Globus pallidus (tissue), 1 donor: ENCODE data around the gene TPK1.
"Not testable (repeated sequence)": the region's sequence is repeated elsewhere in the genome, so short reads cannot be mapped to it uniquely, and the experiment has no call there.

ENCODE experiments used
- DNase-seq: peaks from one replicate; pipeline ENCODE4 v3.0.0-alpha.2; 2015; ENCODE audit warnings: low spot score

The TPK1 gene

DNA sequence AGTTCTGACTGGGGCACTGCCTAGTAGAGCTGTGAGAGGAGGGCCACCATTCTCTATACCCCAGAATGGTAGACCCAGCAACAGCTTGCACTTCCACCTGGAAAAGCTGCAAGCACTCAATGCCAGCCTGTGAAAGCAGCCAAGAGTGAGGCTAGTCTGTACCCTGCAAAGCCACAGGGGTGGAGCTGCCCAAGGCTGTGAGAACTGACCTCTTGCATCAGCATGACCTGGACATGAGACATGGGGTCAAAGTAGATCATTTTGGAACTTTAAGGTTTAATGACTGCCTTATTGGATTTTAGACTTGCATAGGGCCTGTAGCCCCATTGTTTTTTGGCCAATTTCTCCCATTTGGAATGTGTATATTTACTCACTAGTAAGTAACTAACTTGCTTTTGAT, 206.3 kb downstream of the TPK1 start:
- no peak for DNase-seq

DNA sequence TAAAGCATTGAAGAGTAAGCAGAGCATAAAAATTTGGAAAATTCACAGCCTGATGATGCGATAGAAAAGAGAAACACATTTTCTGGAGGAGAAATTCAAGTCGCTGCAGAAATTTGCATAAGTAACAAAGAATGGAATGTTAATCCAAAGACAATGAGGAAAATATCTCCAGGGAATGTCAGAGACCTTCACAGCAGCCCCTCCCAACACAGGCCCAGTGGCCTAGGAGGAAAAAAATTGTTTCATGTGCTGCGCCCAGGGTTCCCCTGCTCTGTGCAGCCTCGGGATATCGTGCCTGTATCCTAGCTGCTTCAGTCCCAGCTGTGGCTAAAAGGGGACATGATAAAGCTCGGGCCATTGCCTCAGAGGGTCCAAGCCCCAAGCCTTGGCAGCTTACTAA, 206.8 kb downstream of the TPK1 start:
- no peak for DNase-seq

DNA sequence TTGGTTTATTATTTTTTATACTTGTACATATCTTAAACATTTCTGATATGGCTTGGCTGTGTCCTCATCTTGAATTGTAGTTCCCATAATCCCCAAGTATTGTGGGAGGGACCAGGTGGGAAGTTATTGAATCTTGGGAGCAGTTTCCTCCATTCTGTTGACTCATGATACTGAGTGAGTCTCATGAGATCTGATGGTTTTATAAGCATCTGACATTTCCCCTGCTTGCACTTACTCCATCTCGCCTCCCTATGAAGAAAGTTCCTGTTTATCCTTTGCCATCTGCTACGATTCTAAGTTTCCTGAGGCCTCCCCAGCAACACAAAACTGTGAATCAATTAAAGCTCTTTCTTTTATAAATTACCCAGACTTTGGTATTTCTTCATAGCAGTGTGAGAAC, 207.7 kb downstream of the TPK1 start:
- DNase-seq: no peak

DNA sequence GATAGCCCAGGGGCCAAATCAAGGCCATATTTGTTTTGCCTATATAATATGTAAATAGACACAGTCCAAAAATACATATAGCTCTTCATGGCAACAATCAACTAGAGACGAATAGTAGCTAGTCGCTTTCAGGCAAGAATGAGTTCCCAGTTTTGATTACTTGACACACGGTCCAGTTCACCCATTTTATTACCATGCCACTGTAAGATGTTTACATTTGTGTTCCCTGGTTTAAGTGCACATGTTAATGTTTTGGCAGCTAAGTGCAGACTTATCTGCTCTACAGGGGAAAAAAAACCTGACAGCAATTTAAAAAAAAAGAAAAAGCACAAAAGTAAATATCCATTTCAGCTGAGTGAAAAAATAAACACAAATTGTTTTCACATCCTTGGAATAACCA, 213.1 kb downstream of the TPK1 start:
- no peak for DNase-seq

DNA sequence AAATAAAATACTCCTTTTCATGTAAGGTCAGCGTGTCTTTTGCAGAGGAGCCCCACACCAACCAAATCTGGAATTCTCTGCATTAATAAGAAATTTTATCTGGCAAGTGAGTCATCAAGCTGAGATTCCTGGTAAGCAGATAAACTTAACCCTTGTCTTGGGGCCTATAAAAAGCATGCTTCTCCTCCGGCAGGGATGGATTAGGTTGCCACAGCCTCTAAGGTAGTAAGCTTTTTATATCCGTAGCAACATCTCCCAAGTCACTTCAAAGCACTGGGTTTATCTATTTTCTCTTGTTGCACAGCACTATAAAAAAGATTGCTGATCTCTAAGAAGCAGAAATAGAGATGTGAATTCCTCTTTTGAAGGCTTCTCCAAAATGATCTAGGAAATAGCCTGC, 229.6 kb downstream of the TPK1 start:
- no peak for DNase-seq

DNA sequence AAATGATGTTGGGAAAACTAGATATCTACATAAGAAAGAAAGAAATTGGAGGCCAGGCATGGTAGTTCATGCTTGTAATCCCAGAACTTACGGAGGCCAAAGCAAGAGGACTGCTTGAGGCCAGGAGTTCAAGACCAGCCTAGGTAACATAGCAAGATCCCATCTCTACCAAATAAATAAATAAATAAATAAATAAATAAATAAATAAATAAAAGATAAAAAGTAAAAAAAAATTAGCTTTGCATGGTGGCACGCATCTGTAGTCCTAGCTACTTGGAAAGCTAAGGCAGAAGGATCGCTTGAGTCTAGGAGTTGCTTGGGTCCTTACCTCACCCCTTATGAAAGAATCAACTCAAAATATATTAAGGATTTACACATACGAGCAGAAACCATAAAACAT, 238.9 kb downstream of the TPK1 start:
- no peak for DNase-seq

DNA sequence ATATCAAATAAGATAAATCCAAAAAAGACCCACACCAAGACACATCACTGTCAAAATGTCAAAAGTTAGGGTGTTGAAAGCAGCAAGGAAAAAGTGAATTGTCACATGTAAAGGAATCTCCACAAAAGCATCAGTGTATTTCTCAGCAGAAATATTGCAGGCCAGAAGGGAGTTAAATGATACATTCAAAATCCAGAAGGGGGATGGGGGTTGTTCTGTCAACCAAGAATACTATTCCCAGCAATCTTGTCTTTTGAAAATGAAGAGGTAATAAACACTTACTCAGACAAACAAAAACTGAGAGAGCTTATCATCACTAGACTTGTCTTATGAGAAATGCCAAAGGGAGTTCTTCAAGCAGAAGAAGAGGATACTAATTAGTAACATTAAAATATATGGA, 241.3 kb downstream of the TPK1 start:
- DNase-seq: no peak

DNA sequence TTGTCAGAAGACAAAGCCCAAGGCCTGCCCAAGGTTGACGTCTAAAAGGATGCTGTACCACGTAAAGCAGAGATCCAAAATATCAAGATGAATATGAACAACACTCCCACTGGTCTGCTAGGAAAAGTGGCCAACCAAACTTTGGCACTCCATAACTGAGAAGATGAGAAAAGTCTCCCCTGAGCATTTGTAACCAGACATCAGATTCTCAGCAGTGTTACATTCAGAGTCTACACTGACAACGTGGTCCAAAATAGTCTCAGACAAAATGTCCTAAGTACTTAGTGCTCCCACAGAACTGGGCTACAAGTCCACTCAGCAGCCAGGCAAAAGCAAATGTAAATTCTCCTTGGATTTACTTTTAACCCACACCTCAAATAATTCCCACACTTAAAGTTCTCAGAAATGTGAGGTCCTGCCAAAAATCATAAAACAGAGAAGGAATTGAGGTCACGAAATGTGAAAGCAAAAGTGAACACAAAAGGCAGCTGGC, 247.2 kb downstream of the TPK1 start:
- DNase-seq: no peak

DNA sequence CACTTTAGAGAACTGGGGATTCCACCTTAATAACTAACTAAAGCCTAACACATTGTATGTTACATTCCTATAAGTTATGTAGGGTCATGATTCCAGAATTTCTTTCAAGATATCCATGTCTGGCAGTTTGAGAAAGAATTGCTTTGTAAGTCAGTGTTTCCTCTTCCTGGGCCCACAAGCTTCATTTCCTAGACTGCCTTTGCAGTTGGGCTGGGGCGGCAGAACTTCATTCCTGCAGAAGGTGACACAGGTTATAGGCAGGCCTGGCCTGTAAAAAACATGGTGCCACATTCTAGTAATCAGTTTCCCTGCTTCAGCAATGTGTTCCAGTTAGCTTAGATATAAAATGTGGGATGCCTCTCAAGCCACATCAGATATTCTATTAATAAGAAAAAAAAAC, 248.2 kb downstream of the TPK1 start:
- no peak for DNase-seq

DNA sequence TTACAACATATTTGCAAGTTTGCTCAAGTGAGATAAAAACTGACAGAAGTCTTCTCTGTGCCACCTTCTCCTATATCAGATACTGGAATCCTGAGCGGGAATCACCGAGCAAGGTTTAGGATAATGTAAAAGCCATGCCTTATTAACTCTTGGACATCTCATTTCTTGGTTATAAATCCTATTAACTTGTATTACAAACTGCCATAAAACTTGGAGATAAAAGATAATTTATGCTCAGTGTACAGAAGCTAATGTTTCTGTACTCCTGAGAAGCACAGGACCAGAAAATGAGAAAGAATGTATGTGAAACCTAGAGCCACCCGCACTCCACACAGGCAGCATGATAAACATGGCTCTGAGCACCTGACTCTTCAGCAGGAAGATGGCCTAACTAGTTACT, 251.1 kb downstream of the TPK1 start:
- DNase-seq: no peak

DNA sequence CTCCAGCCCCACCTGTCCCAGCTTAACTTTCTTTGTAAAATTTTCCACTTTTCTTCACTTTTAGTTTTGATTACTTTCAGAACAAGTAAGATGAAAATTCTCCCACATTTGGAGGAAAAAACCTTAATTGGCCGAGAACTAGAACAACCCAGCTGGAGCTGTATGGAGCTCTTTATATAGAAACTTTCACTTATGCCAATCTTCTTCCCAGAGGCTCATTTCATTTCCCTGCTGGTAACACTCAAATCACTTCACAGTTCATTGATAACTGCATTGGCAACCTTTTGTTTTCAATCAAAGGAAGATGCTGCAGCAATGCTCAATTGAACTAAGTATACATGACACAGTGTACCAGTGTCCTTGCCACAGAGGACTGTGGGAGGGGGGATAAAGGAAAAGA, 256.2 kb downstream of the TPK1 start:
- no peak for DNase-seq

DNA sequence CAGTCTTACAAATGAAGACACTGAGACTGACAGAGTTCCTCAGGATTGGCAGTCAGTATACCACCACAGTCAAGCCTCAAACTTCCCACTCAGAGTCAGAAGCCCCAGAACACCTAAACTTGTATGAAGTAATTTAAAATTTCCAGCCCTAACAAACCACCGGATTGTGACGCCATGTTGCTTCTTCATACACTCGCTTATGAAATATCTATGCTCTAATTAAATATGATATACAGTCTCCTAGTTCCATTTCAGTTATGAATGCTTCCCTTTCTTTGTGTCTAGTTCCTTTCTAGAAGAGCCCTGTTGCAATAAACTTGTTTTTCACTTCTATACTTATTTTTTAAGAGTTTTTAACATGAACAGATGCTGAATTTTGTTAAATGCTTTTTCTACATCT, 260.4 kb downstream of the TPK1 start:
- DNase-seq: no peak

DNA sequence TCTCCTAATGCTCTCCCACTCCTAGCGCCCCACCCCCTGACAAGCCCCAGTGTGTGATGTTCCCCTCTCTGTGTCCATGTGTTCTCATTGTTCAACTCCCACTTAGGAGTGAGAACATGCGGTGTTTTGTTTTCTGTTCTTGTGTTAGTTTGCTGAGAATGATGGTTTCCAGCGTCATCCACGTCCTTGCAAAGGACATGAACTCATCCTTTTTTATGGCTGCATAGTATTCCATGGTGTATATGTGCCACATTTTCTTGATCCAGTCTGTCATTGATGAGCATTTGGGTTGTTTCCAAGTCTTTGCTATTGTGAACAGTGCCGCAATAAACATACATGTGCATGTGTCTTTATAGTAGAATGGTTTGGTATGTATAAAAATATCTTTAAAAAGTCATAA, 261.1 kb downstream of the TPK1 start:
- DNase-seq: not testable (repeated sequence)

DNA sequence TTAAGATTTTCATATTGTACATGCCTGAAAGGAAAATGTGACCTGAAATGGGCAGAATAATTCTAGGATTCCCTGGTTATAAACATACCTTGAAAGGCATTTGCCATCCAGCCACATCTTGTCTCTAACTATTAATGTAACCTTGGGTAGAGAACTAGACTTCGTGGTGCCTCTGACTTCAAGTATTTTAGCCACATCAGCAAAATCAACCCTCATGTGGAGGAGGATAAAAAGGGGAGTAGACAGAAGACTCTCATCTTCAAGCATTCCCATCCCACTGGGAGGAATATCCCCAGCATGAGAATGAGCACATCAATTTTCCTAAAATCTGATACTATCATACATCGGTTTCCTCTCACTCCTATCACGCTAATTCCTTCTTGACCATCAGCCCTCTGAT, 267.6 kb downstream of the TPK1 start:
- no peak for DNase-seq

DNA sequence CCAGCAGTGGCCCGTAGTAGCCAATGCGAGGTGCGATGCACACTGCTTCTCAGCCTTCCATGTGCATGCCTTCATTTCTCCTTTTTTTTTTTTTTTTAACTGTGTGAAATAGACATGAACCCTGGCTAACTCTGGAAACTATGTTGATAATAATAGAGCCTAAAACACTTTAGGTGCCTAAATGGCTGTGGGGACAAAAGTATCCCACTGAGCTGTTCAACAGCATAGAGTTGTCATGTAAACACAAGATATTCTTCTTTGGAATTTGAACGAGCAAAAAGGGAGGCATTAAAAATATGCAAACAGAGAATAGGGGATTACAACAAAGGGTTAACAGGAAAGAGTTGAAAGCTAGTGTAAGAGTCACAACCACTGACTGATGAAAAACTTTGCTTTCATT, 270.3 kb downstream of the TPK1 start:
- DNase-seq: no peak

DNA sequence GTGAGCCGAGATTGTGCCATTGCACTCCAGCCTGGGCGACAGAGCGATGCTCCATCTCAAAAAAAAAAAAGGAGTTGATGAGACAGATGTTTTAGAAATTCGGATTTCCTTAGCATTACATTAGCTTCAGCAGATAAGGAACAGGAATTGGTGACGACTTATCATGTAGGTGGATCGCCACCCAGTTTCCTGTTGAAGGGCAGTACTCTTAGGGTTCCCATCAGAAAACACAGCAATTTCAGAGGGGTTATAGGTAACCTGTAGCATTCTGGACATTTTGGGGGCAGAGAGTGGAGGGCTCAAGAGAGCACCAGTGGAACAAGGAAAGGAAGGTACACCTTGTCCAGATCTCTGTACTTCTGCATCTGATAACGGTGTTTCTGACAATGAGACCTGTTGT, 286.0 kb downstream of the TPK1 start:
- no peak for DNase-seq

DNA sequence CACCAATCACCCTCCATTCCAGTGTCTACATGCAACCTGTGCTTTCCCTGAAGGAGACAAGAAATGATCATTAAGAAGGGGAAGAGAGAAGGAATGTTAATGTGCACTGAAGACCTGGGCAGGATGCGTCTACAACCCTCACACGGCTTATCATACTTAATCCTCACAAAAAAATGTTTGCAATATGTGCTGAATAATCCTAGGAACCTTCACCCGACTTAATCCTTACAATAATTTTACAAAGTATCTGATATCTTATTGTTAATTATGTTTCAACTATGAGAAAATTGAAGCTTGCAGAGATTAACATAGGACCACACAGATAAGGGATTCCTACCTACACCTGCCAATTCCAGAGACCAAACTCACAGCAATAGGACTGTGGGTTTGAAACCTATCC, 287.3 kb downstream of the TPK1 start:
- DNase-seq: no peak

DNA sequence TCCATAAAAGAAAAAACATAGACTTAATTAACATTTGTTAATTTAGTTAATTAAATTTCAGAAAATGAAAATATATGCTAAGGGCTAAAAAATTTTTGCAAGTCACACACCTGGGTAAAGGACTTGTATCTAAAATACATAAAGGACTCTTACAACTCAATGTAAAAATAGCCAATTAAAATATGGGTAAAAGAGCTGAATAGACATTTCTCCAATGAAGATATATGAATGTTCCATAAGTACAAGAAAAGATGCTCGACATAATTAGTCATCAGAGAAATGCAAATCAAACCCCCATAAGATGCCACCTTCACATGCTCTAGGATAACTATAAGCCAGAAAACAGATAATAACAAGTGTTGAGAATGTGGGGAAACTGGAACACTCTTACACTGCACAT, 288.0 kb downstream of the TPK1 start:
- no peak for DNase-seq

DNA sequence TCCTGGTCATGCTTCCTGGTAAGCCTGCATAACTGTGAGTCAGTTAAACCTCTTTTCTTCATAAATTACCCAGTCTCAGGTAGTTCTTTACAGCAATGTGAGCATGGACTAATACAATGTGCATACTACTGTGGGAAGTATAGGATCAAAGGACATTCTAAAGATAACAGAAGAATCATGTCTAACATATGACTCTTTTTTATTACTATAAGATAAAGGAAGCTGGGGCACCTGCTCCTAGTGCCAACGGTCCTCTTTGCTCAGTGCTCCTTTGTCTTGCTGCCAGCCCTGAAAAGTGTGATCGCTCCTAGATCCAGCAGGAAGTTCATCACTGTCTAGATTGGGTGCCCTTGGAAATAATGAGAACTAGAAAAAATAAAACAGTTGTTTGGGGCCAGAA, 289.1 kb downstream of the TPK1 start:
- DNase-seq: no peak

DNA sequence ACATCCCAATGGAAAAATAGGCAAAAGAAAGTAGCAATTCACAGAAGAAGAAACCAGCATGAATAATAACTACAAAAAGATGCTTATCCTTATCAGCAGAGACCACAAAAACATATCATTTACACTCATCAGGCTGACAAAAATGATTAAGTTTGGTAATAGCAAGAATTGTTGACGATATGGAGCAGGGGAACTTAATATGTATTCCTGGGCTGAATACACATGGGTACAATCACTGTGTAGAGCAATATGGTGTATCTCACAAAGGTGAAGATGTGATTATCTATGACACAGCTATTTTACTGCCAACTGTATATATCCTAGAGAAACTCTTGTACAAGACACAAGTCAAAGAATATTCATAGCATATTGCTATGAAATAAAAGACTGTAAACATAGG, 290.5 kb downstream of the TPK1 start:
- DNase-seq: no peak

DNA sequence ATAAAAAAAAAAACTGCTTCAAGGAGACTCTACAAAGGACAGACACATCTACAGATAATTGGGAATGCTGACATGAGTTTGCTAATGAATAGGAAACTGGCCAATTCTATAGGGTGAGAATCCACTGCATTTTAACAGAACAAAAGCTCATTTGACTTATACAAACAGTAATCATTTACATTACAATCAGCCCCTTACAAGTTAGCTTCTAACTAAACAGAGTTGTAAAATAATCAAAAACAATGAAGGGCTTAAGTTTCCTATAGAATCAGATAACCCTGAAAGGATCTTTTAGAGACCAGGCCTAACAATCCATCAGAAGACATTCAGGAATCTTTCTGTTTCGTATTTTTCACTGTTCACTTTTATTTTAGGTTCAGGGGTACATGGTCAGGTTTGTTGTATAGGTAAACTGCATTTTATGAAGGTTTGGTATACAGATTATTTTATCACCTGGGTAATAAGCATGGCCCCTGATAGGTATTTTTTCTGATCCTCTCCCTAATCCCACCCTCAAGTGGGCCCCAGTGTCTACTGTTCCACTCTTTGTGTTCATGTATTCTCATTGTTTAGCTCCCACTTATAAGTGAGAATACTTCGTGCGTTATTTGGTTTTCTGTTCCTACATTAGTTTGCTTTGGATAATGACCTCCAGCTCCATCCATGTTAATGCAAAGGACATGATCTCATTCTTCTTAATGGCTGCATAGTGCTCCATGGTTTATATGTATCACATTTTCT, 301.0 kb downstream of the TPK1 start:
- DNase-seq: no peak

DNA sequence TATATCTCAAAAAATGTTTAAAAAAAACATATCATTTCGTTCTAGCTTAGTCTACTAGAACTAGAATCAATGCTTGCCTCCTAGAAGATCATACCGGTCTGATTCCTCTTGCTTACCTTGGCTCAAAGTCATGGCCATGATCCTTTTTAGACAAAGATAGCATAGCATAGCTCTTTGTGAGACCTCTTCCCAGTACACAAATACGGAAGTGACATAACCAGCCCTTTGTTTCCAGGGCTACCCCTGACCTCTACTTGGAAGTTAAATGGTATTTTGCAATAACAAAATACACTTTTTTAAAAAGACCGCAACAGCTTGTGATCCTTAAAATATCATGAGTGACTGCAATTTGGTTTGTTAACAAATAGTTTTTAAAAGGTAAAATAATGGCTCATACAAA, 301.7 kb downstream of the TPK1 start:
- no peak for DNase-seq

DNA sequence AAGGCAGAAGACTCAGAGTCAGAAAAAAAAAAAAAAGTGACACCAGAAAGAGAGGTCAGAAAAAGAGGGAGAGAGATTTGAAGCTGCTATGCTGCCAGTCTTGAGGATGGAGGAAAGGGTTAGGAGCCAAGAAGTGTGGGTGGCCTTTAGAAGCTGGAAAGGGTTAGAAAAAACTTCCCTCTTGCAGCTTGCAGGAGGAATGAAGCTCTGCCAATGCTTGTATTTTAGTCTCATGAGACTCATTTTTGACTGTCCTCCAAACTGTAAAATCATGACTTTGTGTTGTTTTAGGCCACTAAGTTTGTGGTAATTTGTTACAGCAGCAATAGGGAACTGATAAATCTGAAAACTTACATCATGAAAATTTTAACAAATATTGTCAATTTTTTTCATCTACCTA, 304.7 kb downstream of the TPK1 start:
- no peak for DNase-seq

DNA sequence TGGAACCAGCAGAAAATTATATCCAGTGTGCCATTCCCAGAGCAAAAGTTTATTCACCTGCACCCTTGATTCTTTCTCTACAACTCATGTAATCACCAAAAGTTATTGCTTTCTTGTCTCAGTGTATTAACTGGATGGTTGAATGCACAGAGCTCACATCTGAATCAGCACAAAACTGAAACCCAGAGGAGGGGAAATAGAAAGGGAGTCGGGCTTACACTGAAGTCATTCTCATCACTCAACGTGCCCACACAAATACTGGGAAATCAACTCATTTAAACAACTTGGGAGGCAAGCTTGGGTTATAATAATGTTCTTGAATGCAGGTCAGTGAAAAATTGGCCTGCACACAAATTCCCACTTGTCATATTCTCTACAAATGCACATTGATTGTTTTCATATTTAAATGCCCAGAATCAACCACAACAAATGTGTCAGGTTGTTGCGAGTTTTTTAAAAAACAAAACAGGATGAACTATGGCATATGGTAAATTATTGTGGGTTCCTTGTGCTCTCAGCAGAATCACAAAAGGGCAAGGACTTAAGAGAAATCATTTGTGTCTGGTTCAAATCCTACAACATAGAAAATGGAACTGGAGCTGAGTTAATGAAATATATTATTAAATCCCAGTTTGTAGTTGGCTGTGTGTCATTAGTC, 306.5 kb downstream of the TPK1 start:
- DNase-seq: no peak
